ENCODE measurements around the gene SGK1. TPM values are rescaled to one million over a fixed set of nuclear protein-coding genes. Genes with fewer than 3 reads are reported as not detected.

Gene SGK1
- total RNA-seq, 2 donors from 2014 or later = 63.5 to 728 TPM

DNA sequence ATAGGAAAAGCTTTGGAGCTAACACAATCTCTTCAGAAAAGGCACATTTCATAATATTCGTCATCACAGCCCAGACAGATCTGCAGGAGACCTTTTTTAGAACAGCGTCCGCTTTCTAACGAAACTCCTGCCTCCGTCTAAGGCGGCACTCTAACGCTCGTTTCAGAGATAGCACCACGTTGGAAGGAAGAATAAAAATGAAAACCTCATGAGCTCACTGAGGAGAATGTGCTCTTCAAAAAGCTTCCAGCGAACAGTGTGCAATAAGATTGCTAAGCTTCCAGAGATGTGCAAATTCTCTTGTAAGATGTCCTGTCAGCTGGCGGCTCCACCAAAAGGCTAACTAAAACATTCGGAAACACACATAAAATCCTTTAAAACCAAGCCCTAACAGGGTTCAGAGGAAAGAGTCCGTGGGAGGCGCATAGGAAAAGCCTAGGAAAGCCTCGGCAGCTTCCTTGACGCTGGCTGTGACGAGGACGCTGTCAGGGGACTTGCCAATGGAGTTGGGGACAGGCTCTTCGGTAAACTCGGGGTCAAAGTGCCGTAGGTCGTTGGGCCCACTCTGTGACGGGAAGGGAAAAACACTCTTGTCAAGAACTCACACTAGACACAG, 147.9 kb downstream of the SGK1 start:
- ATAC-seq = no peak
- no peak for DNase-seq
- intact Hi-C loops (cut with DNase I, micrococcal nuclease) = loop anchor here in 1 of 2 donors (5.0 kb wide), 2 partner anchors 472 to 652 kb away; no protein-coding TSS in a partner anchor

DNA sequence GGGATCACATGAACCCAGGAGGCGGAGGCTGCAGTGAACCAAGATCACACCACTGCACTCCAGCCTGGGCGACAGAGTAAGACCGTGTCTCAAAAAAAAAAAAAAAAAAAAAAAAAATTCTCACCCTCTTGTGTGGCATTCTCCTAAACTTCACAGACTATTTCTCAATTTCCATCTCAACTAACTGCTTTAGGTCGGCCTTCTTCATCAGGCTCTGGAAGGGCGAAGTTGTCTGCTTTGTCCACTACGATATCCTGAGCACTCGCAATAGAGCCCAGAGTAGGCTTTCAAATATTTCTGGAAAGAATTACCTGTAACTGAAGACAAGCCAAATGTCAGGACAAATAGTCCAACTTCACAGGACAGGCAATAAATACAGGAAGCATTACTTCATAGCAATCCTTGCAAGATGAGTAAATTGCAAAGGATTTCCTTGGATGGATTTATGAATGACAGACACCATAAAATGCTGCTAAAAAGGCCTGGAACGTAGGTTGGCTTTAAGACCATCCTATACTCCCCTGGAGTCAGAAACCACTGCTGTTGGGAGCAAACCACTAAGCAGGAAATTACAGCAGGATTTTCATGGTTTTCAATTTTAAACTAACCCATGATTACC, 149.2 kb downstream of the SGK1 start:
- no peak for DNase-seq
- intact Hi-C loops (cut with DNase I, micrococcal nuclease) = loop anchor here in 1 of 2 donors (5.0 kb wide), 1 partner anchor 474 kb away; no protein-coding TSS in a partner anchor
- ATAC-seq = no peak

DNA sequence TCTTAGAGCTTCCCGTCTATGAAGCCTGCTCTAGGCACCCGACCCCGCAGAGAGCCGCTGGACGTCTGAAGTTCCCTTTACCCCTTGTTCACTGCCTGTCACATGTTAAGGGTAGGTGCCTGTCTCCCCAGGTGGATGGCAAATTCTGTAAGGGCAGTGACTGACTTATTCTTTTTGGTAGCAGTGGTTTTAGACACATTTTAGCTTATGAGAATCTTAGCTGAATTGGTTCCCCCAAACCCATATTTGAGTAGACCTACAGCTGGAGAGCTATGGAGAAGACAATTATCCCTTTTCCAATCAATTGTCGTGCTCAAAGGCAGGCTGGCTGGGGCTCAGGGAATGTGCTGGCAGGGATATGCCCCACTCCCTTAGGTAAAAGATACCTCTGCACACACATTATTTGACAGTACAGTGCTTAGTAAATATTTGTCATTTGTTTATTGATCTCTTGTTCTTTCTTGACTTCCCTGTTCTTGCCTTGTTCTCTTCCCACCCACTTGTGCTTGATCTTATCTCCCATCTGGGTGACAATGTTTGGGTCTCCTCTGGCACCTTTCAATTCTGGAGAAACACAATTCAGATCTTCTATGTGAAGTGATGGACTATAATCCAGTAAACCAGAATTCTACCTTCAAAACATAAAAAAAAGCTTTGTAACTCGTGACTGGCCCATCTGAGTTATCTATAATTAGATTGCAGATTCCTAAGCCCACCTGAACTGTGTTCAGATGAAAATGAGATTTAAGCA, 151.2 kb downstream of the SGK1 start:
- intact Hi-C loops (cut with DNase I, micrococcal nuclease) = loop anchor here in 1 of 2 donors (5.0 kb wide), 1 partner anchor 476 kb away; no protein-coding TSS in a partner anchor
- ATAC-seq (peak; percentile 38), DNase-seq (no peak)

DNA sequence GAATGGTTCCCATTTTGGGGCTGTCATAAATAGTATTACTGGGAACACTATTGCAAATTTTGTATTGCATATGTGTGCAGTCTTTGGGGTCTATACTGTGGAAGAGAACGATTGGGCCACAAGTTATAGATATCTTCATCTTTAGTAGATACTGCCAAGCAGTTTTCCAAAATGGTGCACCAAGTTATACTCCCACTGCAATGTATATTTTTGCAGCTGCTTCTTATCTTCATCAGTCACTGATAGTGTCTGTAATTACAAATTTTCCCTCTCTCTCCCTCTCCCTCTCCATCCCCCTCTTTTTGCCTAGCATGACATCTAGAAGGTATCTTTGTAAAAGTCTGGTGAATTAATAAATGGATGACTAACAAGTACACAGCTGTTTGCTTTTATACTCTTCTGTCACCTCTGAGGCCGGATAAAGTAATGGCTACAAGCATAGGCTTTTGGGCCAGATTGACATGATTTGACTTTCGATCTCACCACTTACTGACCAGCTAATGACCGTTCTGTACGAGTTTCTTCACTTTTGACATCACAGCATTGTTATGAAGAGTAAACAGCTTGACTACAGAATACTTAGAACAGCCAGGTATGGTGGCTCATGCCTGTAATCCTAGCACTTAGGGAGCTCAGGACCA, 152.2 kb downstream of the SGK1 start:
- no peak for DNase-seq
- ATAC-seq = no peak
- intact Hi-C loops (cut with DNase I, micrococcal nuclease) = loop anchor here in 1 of 2 donors (5.0 kb wide), 1 partner anchor 477 kb away; no protein-coding TSS in a partner anchor

DNA sequence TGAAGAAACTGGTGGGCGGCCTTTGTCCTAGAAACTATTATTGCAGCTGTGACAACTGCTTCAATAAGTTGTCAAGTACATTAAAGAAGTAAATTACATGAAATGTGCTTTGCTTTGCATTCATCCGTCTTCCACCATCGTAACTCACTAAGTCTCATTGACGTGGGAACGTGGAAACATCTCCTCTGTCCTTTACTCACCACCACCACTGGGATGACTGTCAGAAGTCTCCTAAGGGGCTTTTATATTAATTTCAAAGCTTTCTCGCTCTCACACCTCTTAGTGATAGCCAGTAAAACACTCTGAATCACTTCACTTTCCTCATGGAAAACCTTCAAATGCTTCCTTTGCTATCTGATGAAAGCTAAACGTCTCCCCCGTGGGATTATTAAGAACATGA, 153.6 kb downstream of the SGK1 start:
- no peak for ATAC-seq
- intact Hi-C loops (cut with DNase I, micrococcal nuclease) = no loop called here
- DNase-seq = no peak

DNA sequence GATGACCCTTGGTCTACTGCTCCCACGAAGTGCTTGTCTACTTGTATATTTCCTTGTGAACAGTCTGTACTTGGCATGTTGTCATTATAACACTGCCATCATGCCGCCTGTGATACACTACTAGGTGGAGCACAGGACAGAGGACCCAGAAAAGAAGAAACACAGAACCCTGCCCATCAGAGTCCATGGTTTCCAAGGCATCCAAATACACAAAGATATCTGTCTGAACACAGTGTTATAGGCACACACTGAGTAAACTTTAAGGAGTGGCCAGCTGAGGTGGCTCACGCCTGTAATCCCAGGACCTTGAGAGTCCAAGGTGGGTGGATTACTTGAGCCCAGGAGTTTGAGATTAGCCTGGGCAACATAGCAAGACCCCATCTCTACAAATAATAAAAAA, 155.0 kb downstream of the SGK1 start:
- peak; percentile 87 for ATAC-seq

DNA sequence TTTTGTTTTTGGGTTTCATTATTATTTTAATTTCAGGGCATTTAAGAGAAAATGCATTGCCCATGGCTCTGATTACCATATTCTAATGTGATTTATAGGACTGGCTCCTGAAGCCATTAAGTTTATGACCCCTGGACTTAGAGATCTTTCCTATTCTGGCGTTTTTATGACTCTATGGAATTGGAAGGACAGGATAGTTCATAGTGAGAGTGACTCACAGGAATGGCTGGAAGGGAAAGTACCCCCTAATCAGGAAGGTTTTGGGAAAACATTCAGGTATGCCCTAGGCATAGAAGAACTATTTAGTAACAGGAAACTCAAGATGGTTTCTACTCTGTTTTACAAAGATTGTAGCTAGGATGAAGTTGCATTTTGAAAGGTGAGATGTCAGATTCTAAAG, 156.9 kb downstream of the SGK1 start:
- DNase-seq = no peak
- intact Hi-C loops (cut with DNase I, micrococcal nuclease) = no loop called here
- ATAC-seq = peak; percentile 74

More for the DNA sequence above, 155.0 kb downstream of the SGK1 start:
- peak in 1 of 2 donors; percentile 71 for DNase-seq
- intact Hi-C loops (cut with DNase I, micrococcal nuclease) = no loop called here

DNA sequence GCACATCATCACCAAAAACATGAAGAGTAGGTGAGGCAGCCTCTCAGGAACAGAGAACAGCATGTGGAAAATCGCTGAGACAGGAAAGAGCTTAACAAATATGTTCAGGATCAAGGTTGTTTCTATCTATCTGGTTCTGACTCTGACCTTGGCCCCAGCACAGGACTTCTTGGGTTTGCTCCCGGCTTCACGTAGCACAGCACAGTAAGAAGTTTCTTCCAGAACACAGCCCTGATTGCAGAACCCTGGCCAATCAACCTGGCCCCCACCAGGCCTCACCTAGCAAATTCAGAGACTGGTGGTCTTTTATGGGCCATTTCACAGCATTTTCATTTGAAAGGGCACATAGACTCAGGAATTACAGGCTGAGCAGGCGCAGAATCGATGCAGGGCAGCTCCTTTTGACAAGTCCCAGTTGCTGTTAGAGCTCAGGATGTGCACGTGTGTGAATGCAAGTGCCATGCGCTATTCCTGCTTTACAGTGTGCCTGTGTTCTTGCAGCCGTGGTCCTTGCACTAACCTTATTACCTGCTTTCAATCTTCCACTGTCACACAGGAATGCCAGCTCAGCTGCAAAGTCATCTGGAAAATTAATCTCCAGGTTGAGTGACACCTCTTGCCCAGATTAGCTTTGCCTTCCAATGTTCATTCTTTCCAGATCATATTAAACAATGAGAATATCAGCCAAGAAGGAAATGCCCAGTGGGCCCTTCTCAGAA, 165.0 kb downstream of the SGK1 start:
- no peak for DNase-seq
- ATAC-seq = no peak
- intact Hi-C loops (cut with DNase I, micrococcal nuclease) = no loop called here

DNA sequence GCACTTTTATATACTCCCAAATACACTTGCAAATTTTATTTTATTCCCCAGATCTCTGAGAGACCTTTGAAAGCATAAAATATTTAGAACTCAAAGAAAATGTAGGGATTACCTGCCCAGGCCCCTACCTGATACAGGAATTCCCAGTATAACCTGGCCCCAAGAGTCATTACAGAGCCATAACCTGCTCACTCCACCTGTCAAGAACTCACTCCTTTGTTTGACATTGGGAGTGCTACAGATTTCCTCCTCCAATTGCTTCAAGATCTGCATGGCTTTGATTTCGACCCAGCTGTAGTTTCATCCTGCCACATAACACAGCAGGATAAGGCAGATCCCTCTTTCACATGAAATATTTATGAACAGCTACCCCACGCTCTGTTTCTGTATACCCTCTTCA, 169.3 kb downstream of the SGK1 start:
- intact Hi-C loops (cut with DNase I, micrococcal nuclease) = no loop called here
- DNase-seq = no peak
- peak; percentile 78 for ATAC-seq

DNA sequence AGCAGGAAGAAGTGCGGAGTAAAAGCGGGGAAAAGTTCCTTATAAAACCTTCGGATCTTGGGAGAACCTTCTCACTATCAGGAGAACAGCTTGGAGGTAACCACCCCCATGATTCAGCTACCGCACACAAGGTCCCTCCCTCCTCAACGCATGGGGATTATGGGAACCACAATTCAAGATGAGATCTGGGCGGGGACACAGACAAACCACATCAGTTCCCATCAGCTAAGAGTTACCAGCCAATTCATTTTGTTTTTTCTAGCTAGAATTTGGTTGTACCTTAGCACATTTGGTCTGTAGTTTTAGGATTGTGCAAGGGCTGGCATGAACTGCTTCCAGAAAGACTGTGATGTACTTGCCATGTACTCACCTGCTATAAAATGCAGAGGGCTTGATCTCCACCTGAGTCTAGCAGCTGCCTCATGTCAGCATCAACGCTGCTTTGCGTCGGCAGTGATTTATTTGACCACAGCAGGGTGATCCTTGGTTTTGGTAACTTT, 170.8 kb downstream of the SGK1 start:
- no peak for ATAC-seq
- intact Hi-C loops (cut with DNase I, micrococcal nuclease) = no loop called here
- DNase-seq = no peak

DNA sequence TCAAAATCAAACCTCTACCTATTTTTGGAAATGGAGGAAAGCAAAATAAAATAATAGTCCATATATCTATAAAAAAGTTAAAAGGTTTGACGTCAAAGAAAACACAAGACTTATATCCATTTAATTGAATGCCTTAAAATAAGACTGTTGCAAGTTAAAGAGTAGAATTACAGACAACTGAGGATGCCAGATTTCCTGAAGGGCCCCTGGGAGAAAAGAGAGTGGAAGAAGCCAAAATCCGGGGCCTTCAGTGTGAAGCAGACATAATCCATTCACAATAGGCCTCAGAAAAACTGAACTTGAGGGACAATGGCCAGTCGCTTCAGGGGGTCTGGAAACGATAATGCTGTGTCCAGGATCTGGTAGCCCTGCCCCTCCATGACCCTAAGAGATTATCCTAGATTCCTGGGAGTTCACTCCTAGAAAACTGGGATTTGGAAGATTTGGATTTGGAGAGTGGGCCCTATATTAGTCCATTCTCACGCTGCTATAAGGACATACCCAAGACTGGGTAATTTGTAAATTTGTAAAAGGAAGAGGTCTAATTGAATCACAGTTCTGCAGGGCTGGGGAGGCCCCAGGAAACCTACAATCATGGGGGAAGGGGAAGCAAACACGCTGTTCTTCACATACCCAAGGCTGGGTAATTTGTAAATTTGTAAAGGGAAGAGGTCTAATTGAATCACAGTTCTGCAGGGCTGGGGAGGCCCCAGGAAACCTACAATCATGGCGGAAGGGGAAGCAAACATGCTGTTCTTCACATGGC, 171.5 kb downstream of the SGK1 start:
- DNase-seq (no peak), ATAC-seq (no peak)
- intact Hi-C loops (cut with DNase I, micrococcal nuclease) = no loop called here

DNA sequence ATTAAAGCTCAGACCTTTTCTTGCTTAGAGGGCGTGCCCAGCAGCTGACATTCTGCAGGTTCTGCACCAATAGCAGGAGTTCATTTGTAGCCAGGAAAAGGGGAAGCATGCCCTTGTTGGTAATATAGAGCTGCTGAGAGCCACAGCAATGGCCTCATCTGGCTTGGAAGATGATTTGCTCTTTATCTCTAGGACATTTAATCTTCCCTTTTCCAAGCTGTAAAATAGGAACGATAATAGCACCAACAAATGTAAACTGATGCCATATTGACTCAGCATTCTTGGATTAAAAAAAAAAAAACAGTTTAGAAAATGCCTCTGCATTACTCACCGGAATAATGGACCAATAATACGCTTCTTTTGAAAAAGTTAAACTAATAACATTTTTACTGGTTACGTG, 172.1 kb downstream of the SGK1 start:
- intact Hi-C loops (cut with DNase I, micrococcal nuclease) = no loop called here
- DNase-seq = no peak
- ATAC-seq = peak; percentile 27

DNA sequence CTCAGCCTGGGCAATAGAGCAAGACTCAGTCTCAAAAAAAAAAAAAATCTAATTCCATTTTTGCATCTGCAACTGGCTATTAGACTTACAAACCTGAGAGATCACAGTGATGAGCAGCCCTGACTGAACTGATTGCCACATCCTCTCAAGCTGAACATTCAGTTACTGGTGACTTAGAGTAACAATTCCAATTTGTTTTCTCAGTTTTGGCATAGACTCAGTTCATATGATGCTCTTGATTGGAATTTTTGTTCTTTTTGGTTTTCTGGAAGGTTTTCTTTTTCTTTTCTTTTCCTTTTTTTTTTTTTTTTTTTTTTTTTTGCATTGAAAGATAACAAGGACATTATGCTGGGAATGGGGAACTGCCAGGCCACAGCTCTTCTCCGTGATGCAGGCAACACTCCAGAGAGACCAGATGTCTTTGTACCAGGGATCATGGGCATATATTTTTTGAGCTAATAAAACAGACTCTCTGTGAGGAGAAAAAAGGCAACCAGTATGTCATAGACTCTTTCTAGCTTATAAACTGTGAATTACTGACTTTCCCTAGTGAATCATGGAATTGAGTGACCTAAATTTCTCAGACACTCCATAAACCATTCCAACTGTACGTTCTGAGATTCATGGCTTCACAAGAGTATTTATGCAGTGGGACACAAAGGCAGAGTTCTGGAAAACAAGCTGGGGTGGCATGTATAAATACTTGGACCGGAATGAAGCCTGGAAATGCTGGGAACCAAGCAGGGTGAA, 179.5 kb downstream of the SGK1 start:
- no peak for DNase-seq
- ATAC-seq = no peak
- intact Hi-C loops (cut with DNase I, micrococcal nuclease) = no loop called here

DNA sequence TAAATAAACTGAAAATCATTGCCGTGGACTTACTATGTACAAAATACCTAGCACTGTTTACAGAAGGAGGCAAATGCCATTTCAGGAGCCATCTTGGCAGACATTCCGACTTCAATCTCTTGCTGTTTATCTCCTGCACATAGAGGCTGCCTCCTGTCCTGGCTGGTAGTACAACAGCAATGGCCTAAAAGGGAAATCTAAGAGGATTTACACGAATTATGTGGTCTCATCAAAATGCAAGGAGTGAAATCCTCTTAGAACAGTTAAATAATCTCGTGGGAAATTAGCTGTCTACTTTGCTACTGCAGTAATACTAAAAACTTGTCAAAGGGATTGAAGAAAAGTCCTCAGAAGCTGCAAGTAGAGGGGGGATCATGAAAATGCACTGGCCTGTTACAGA, 183.3 kb downstream of the SGK1 start:
- intact Hi-C loops (cut with DNase I, micrococcal nuclease) = no loop called here
- no peak for ATAC-seq
- no peak for DNase-seq

DNA sequence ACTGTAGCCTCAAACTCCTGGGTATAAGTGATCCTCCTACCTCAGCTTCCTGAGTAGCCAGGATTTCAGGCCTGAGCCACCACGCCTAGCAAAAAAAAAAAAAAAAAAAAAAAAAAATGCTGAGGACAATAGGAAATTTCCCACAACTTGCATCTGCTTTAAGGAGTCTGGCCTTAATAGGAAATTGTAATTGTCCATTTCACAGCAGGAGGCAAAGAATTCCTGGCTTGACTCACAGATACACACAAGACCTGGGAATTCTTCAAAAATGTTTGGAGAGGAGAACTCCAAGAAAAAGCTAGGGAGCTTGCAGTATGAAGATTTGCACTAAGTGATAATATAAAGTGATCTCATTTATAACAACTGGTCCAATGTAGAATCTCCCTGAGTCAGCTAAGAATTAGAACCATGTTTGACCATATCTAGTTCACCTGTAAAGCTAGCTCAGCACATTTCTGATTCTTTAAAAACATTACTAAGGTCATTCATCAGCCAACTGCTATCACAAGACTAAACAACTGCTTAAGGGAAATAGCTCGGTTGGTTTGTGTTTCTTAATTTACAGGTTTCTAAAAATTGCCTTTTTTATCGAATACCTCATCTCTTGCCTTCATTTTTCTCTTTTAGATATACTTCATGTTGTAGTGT, 185.3 kb downstream of the SGK1 start:
- no peak for ATAC-seq
- DNase-seq = no peak
- intact Hi-C loops (cut with DNase I, micrococcal nuclease) = no loop called here

DNA sequence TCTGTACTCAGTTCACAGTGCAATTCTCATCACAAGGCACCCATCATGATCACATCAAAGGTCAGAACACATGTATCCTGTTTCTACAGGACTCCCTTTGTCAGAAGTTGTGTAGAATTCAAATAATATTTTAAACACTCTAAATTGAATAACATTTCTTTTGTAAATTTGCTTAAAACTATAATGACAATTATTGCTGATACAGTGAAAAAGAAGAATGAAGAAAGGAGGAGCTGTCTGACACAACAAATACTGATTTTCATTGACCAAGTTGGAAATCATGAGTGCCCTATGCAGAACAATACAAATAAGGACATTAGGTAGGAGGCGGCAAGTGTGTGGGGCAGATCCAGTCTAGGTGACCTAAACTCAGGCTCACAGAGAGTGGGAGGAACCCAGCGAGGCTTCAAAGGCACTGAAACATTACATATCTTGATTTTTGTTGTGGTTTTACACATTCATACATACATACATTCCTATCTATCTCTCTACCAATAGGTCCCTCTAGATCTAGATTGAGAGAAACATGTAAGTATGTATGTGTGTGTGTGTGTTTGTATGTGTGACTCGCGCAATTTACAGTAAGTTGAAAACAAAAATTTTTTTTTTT, 186.3 kb downstream of the SGK1 start:
- intact Hi-C loops (cut with DNase I, micrococcal nuclease) = no loop called here
- ATAC-seq = no peak
- no peak for DNase-seq

Measured in left colon (tissue), 2 donors.